NOMO-1 (cell line): ENCODE measurements around the gene GPR75.
"Not testable (repeated sequence)": the region's sequence is repeated elsewhere in the genome, so short reads cannot be mapped to it uniquely, and the experiment has no call there.

Source experiments
- DNase-seq, 2 experiments: peaks; one replicate each; lab custom pipeline; 2025; ENCODE audit not compliant: unreplicated experiment in 2 of 2; lab: John Stamatoyannopoulos, UW

The GPR75 gene

DNA sequence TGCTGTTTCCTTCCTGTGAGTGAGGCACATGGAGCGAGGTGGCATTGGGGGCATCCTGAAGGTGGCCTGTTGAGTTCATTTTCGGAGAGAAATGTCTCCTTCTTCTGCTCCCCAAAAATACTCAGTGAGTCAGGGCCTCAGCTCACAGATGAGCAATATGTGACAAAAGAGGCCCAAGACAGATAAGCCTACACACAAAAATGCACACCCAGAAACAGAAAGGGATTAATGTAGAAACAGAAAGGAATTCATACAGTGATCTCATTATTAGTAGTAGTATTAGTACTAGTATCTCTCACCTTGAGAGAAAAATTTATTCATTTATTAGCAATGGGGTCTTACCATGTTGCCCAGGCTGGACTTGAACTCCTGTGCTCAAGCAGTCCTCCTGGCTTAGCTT is 5.1 kb downstream of the GPR75 start:
- no peak for DNase-seq

- DNase-seq, result no peak
Observed at GRCh38 chr2:53852532-53852931, 7.2 kb downstream of the GPR75 start.

GRCh38 chr2:53851052-53851757 is 8.6 kb downstream of the GPR75 start:
- not testable (repeated sequence) for DNase-seq

- peak in 1 of 2 experiments; percentile 31 for DNase-seq
Observed at GRCh38 chr2:53848062-53848461, 11.7 kb downstream of the GPR75 start.

DNA sequence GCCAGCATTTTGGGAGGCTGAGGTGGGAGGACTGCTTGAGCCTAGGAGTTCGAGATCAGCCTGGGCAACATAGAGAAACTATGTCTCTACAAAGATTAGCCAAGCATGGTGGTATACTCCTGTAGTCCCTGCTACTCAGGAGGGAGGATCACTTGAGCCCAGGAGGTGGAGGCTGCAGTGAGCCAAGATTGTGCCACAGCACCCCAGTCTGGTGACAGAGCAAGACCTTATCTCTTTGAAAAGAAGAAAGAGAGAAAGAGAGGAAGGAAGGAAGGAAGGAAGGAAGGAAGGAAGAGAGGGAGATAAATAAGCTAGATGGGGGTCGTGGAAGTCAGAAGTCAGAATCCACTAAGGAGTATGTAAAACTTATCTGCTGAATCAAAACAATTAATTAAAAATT is 16.2 kb downstream of the GPR75 start:
- no peak for DNase-seq

DNA sequence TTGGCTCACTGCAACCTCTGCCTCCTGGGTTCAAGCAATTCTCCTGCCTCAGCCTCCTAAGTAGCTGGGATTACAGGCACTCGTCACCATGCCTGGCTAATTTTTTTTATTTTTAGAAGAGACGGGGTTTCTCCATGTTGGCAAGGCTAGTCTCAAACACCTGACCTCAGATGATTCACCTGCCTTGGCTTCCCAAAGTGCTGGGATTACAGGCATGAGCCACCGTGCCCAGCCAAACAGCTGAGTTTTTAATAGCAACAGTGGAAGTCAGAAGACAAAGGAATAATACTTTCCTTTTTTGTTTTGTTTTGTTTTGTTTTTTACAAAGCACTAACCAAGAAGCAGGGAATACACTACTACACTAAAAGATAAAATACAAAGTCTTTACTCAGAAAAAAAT is 16.9 kb downstream of the GPR75 start:
- no peak for DNase-seq

DNA sequence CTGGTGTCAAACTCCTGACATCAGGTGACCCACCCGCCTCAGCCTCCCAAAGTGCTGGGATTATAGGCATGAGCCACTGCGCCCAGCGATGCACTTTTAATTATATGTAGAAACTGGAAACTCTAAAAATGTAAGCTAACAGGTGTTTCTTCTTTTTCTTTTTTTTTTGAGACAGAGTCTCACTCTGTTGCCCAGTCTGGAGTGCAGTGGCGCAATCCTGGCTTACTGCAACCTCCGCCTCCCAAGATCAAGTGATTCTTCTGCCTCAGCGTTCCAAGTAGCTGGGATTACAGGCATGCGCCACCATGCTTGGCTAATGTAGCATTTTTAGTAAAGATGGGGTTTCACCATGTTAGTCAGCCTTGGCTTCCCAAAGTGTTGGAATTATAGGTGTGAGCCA is 18.1 kb downstream of the GPR75 start:
- not testable (repeated sequence) for DNase-seq

DNA sequence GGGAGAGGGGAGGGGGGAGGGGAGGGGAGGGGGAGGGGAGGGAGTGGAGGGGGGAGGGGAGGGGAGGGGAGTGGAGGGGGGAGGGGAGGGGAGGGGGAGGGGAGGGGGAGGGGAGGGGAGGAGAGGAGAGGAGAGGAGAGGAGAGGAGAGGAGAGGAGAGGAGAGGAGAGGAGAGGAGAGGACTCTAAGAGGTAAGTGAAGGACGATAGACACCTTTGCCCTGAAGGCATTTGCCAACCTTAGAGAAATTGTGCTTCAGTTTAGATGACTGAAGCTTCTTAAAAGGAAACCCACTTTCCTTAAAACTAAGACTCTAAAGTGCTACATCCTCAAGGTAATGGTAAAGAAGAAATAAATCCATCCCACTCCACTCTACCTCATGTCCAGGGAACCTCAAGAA is 19.2 kb downstream of the GPR75 start:
- no peak for DNase-seq

DNA sequence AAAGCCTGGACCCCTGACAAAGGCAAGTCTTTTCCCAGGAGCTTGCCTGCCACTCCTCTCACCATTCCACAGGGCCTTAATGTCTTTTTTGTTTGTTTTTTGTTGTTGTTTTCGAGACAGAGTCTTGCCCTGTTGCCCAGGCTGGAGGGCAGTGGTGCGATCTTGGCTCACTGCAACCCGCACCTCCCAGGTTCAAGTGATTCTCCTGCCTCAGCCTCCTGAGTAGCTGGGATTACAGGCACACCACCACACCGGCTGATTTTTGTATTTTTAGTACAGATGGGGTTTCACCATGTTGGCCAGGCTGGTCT is 29.8 kb downstream of the GPR75 start:
- DNase-seq, result not testable (repeated sequence)

DNA sequence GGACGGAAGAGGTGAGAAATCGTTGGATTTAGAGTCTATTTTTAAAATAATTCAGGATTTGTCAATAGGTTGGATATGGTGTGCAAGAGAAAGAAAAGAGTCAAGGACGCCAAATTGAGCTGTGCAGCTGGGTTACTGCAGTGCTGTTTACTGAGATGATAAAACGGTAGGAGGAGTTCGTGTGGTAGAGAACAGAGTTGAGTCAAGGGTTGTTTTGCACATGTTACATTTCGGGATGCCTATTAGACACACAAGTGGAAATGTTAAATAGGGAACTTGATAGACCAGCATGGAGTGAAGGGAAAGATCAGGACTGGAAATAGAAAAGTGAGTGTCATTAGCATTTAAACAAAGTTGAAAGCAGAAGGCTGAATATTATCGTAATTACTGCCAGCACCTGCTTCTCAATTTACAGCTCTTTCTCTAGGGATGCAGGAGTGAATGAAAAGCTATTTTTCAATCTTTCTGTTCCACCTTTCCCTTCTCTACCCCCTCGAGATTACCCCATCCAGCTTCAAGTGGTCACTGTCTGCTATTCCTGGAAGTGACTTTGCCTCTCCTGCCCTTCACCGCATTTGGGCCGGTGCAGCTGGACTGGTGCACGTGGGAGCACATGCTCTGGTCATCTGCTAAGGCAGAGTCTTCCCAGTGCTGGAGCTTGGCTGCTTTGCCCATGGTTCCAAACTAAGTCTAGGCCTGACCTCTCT is 30.3 kb downstream of the GPR75 start:
- no peak for DNase-seq

- no peak for DNase-seq
Observed at GRCh38 chr2:53828331-53828730, 31.4 kb downstream of the GPR75 start.

- no peak for DNase-seq
Observed at GRCh38 chr2:53827398-53828175, 32.2 kb downstream of the GPR75 start.

- no peak for DNase-seq
Observed at GRCh38 chr2:53826587-53827397, 33.0 kb downstream of the GPR75 start.

- no peak for DNase-seq
Observed at GRCh38 chr2:53826030-53826410, 33.7 kb downstream of the GPR75 start.

DNA sequence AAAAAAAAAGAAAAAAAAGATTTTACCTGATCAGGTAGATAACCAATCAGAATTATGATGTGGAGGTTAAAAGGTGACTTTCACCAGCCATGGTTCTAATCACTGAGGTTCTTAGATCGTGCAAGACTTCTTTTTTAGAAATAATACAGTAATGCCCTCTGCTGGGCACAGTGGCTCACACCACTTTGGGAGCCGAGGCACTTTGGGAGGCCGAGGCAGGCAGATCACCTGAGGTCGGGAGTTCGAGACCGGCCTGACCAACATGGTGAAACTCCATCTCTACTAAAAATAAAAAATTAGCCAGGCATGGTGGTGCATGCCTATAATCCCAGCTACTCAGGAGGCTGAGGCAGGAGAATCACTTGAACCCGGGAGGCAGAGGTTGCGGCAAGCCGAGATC is 36.1 kb downstream of the GPR75 start:
- not testable (repeated sequence) for DNase-seq

DNA sequence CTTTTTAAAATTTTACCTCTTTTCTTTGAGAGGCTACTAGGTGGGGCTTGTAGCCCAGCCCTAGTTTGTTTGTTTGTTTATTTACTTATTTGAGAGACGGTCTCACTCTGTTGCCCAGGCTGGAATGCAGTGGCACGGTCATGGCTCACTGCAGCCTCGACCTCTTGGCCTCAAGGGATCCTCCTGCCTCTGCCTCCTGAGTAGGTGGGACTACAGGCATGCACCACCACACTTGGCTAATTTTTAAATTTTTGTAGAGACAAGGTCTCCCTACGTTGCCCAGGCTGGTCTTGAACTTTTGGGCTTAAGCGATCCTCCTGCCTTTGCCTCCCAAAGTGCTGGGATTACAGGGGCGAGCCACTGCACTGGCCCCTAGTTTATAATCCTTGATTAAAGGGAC is 38.0 kb downstream of the GPR75 start:
- DNase-seq, result no peak

- DNase-seq, result no peak
Observed at GRCh38 chr2:53820711-53821110, 39.1 kb downstream of the GPR75 start.

DNA sequence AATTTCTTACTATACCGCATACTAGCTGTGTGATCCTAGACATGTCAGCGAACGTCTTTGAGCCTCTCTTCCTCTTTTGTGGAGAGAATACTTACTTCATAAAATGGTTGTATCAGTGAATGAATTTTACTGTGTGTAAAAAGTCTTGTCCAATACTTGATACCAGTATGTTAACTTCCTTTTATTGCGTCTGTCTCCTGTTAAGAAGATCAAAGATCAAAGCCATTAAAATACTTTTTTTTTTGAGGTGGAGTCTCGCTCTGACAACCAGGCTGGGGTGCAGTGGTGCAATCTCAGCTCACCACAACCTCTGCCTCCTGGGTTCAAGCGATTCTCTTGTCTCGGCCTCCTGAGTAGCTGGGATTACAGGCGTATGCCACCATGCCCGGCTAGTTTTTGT is 39.7 kb downstream of the GPR75 start:
- DNase-seq, result no peak

GRCh38 chr2:53819634-53820033 is 40.1 kb downstream of the GPR75 start:
- DNase-seq, result no peak

DNA sequence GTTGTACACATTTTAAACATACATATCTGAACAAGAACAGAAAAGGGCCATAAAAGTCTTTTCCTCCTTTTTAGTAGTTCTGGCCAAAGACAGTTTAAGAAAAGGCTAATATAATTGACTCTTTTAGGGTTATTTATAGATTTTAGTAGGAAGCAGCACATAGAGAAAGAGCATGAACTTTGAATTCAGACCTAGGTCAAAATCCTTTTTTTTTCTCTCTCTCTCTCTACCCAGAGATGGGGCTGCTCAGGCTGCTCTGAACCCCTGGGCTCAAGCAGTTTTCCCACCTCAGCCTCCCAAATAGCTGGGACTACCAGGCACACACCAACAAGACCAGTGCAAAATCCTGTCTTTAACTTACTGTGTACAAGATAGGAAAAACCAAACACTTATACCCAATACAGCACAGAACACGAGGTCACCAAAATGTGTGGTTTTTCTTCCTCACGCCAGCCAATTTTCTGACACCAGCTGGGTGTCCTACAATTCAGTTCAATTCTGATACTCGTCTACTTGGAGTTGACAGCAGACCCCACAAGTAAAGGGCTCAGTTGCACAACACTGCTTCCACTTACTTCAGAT is 40.8 kb downstream of the GPR75 start:
- no peak for DNase-seq

DNA sequence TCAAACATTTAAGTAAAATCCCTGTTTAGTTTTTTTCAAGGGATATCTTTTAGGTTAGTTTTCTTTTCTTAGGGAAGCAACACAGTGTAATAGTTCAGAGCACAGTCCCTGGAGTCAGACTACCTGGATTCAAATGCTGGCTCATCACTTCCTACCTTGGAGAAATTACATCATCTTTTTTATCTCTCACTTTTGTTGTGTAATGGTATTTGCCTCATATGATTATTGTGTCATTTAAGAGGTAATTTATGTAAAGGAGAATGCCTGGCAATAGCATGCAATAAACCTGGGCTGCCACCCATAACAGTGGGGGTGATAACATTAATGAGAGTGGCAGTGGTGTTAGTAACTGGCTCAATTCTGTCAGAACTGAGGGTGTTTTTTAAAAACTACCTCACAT is 46.6 kb downstream of the GPR75 start:
- no peak for DNase-seq
